PC-9 (cell line): ENCODE results near the gene SOAT2.

Experiments
- CTCF ChIP-seq: fragments of 200-600 bp; sonication (generic); conservative IDR thresholded peaks from 2 replicates; pipeline ENCODE4 v1.6.1; 2017; ENCODE audit warnings: mixed run types, antibody characterized with exemption, mild to moderate bottlenecking, moderate library complexity
- EZH2 ChIP-seq: fragments of 200-600 bp; sonication (generic); IDR thresholded peaks from 2 replicates; pipeline ENCODE4 v1.8.0; 2017; ENCODE audit warnings: antibody characterized with exemption, low read depth

- TF ChIP-seq CTCF (no peak), EZH2 (no peak)
Measured at GRCh38 chr12:53172352-53172751, 69.1 kb downstream of the SOAT2 start.
